ENCODE measurements around the gene CMSS1.
A peak's percentile ranks its signal among the peaks of the same experiment; 100 is the strongest.
"Not testable (repeated sequence)": the region's sequence is repeated elsewhere in the genome, so short reads cannot be mapped to it uniquely, and the experiment has no call there.

Gene CMSS1

GRCh38 chr3:100040451-100041225 is 223.0 kb downstream of the CMSS1 start:
- H3K4me3 ChIP-seq (ENCODE audit: low read depth, low read length) = peak overlapping the region; percentile 43
- H2AFZ ChIP-seq (ENCODE audit: low read length, unreplicated experiment) = peak overlapping the region; percentile 45
- H3K4me1 ChIP-seq (ENCODE audit: control insufficient read depth, insufficient read depth, low read length, unreplicated experiment) = peaks cover 44% of the 10 kb centered on the region
- H3K27ac ChIP-seq (ENCODE audit: low read depth, low read length) = peak overlapping the region; percentile 99
- H3K79me2 ChIP-seq (ENCODE audit: control insufficient read depth, insufficient read depth, low read length, unreplicated experiment) = no peaks in the 10 kb centered on the region
- no peaks in the 10 kb centered on the region for H3K27me3 ChIP-seq (ENCODE audit: insufficient read depth, low read length)
- no peaks in the 10 kb centered on the region for H3K36me3 ChIP-seq (ENCODE audit: insufficient read depth, low read length)

- peak overlapping the region; percentile 57 for H3K4me3 ChIP-seq (ENCODE audit: low read depth, low read length)
- no peaks in the 10 kb centered on the region for H3K36me3 ChIP-seq (ENCODE audit: insufficient read depth, low read length)
- H3K27me3 ChIP-seq (ENCODE audit: insufficient read depth, low read length) = no peaks in the 10 kb centered on the region
- peak overlapping the region; percentile 99 for H3K27ac ChIP-seq (ENCODE audit: low read depth, low read length)
- H2AFZ ChIP-seq (ENCODE audit: low read length, unreplicated experiment) = peak overlapping the region; percentile 45
- H3K4me1 ChIP-seq (ENCODE audit: control insufficient read depth, insufficient read depth, low read length, unreplicated experiment) = peaks cover 51% of the 10 kb centered on the region
- H3K79me2 ChIP-seq (ENCODE audit: control insufficient read depth, insufficient read depth, low read length, unreplicated experiment) = no peaks in the 10 kb centered on the region
Measured at GRCh38 chr3:100041328-100041749, 223.7 kb downstream of the CMSS1 start.

GRCh38 chr3:100042166-100042981 is 224.7 kb downstream of the CMSS1 start:
- Histone ChIP-seq H3K27ac (ENCODE audit: low read depth, low read length) (peak overlapping the region; percentile 99), H3K4me3 (ENCODE audit: low read depth, low read length) (peak overlapping the region; percentile 57), H3K36me3 (ENCODE audit: insufficient read depth, low read length) (no peaks in the 10 kb centered on the region), H3K79me2 (ENCODE audit: control insufficient read depth, insufficient read depth, low read length, unreplicated experiment) (no peaks in the 10 kb centered on the region), H3K4me1 (ENCODE audit: control insufficient read depth, insufficient read depth, low read length, unreplicated experiment) (peaks cover 61% of the 10 kb centered on the region), H2AFZ (ENCODE audit: low read length, unreplicated experiment) (peak overlapping the region; percentile 12), H3K27me3 (ENCODE audit: insufficient read depth, low read length) (no peaks in the 10 kb centered on the region)

- peaks cover 70% of the 10 kb centered on the region for H3K4me1 ChIP-seq (ENCODE audit: control insufficient read depth, insufficient read depth, low read length, unreplicated experiment)
- no peaks in the 10 kb centered on the region for H3K36me3 ChIP-seq (ENCODE audit: insufficient read depth, low read length)
- H3K27me3 ChIP-seq (ENCODE audit: insufficient read depth, low read length) = no peaks in the 10 kb centered on the region
- H2AFZ ChIP-seq (ENCODE audit: low read length, unreplicated experiment) = peak overlapping the region; percentile 9
- H3K4me3 ChIP-seq (ENCODE audit: low read depth, low read length) = peak overlapping the region; percentile 57; the same call in 1 of the 2 replicates
- no peaks in the 10 kb centered on the region for H3K79me2 ChIP-seq (ENCODE audit: control insufficient read depth, insufficient read depth, low read length, unreplicated experiment)
- peak overlapping the region; percentile 99 for H3K27ac ChIP-seq (ENCODE audit: low read depth, low read length)
Measured at GRCh38 chr3:100043271-100043670, 225.6 kb downstream of the CMSS1 start.

- Histone ChIP-seq H3K36me3 (ENCODE audit: insufficient read depth, low read length) (no peaks in the 10 kb centered on the region), H3K4me3 (ENCODE audit: low read depth, low read length) (no peak overlapping the region), H3K4me1 (ENCODE audit: control insufficient read depth, insufficient read depth, low read length, unreplicated experiment) (peaks cover 72% of the 10 kb centered on the region), H3K27me3 (ENCODE audit: insufficient read depth, low read length) (no peaks in the 10 kb centered on the region), H2AFZ (ENCODE audit: low read length, unreplicated experiment) (no peak overlapping the region), H3K79me2 (ENCODE audit: control insufficient read depth, insufficient read depth, low read length, unreplicated experiment) (no peaks in the 10 kb centered on the region), H3K27ac (ENCODE audit: low read depth, low read length) (no peak overlapping the region)
Measured at GRCh38 chr3:100044369-100044768, 226.7 kb downstream of the CMSS1 start.

- H3K27ac ChIP-seq (ENCODE audit: low read depth, low read length) = no peak overlapping the region
- no peaks in the 10 kb centered on the region for H3K36me3 ChIP-seq (ENCODE audit: insufficient read depth, low read length)
- H3K79me2 ChIP-seq (ENCODE audit: control insufficient read depth, insufficient read depth, low read length, unreplicated experiment) = no peaks in the 10 kb centered on the region
- H2AFZ ChIP-seq (ENCODE audit: low read length, unreplicated experiment) = no peak overlapping the region
- no peaks in the 10 kb centered on the region for H3K27me3 ChIP-seq (ENCODE audit: insufficient read depth, low read length)
- H3K4me1 ChIP-seq (ENCODE audit: control insufficient read depth, insufficient read depth, low read length, unreplicated experiment) = peaks cover 62% of the 10 kb centered on the region
- no peak overlapping the region for H3K4me3 ChIP-seq (ENCODE audit: low read depth, low read length)
Measured at GRCh38 chr3:100045696-100046095, 228.0 kb downstream of the CMSS1 start.

GRCh38 chr3:100046986-100047385 is 229.3 kb downstream of the CMSS1 start:
- peaks cover 52% of the 10 kb centered on the region for H3K4me1 ChIP-seq (ENCODE audit: control insufficient read depth, insufficient read depth, low read length, unreplicated experiment)
- no peaks in the 10 kb centered on the region for H3K27me3 ChIP-seq (ENCODE audit: insufficient read depth, low read length)
- no peaks in the 10 kb centered on the region for H3K36me3 ChIP-seq (ENCODE audit: insufficient read depth, low read length)
- no peaks in the 10 kb centered on the region for H3K79me2 ChIP-seq (ENCODE audit: control insufficient read depth, insufficient read depth, low read length, unreplicated experiment)
- peak overlapping the region; percentile 40; the same call in 1 of the 2 replicates for H3K4me3 ChIP-seq (ENCODE audit: low read depth, low read length)
- peak overlapping the region; percentile 38 for H3K27ac ChIP-seq (ENCODE audit: low read depth, low read length)
- no peak overlapping the region for H2AFZ ChIP-seq (ENCODE audit: low read length, unreplicated experiment)

GRCh38 chr3:100047455-100048141 is 229.9 kb downstream of the CMSS1 start:
- Histone ChIP-seq H3K79me2 (ENCODE audit: control insufficient read depth, insufficient read depth, low read length, unreplicated experiment) (no peaks in the 10 kb centered on the region), H3K4me1 (ENCODE audit: control insufficient read depth, insufficient read depth, low read length, unreplicated experiment) (peaks cover 48% of the 10 kb centered on the region), H2AFZ (ENCODE audit: low read length, unreplicated experiment) (no peak overlapping the region), H3K27me3 (ENCODE audit: insufficient read depth, low read length) (no peaks in the 10 kb centered on the region), H3K36me3 (ENCODE audit: insufficient read depth, low read length) (no peaks in the 10 kb centered on the region), H3K27ac (ENCODE audit: low read depth, low read length) (peak overlapping the region; percentile 38), H3K4me3 (ENCODE audit: low read depth, low read length) (peak overlapping the region; percentile 40)

GRCh38 chr3:100048248-100048647 is 230.6 kb downstream of the CMSS1 start:
- peaks cover 41% of the 10 kb centered on the region for H3K4me1 ChIP-seq (ENCODE audit: control insufficient read depth, insufficient read depth, low read length, unreplicated experiment)
- H3K27ac ChIP-seq (ENCODE audit: low read depth, low read length) = no peak overlapping the region
- H3K79me2 ChIP-seq (ENCODE audit: control insufficient read depth, insufficient read depth, low read length, unreplicated experiment) = no peaks in the 10 kb centered on the region
- H3K27me3 ChIP-seq (ENCODE audit: insufficient read depth, low read length) = no peaks in the 10 kb centered on the region
- H2AFZ ChIP-seq (ENCODE audit: low read length, unreplicated experiment) = no peak overlapping the region
- H3K4me3 ChIP-seq (ENCODE audit: low read depth, low read length) = peak overlapping the region; percentile 40; the same call in 1 of the 2 replicates
- H3K36me3 ChIP-seq (ENCODE audit: insufficient read depth, low read length) = no peaks in the 10 kb centered on the region

GRCh38 chr3:100051513-100051912 is 233.9 kb downstream of the CMSS1 start:
- not testable (repeated sequence) for H3K4me3 ChIP-seq (ENCODE audit: low read depth, low read length); H3K27me3 ChIP-seq (ENCODE audit: insufficient read depth, low read length); H2AFZ ChIP-seq (ENCODE audit: low read length, unreplicated experiment); H3K36me3 ChIP-seq (ENCODE audit: insufficient read depth, low read length); H3K27ac ChIP-seq (ENCODE audit: low read depth, low read length); H3K79me2 ChIP-seq (ENCODE audit: control insufficient read depth, insufficient read depth, low read length, unreplicated experiment)
- peaks cover 24% of the 10 kb centered on the region for H3K4me1 ChIP-seq (ENCODE audit: control insufficient read depth, insufficient read depth, low read length, unreplicated experiment)

Measured in ACC112 (cell line).